Coronary artery (tissue), 2 donors: ENCODE data around the gene TOMM20.
A peak's percentile ranks its signal among the peaks of the same experiment; 100 is the strongest.
"Not testable (repeated sequence)": the region's sequence is repeated elsewhere in the genome, so short reads cannot be mapped to it uniquely, and the experiment has no call there.

Experiments used
- DNase-seq: peaks from one replicate; pipeline ENCODE4 v3.0.0-alpha.2; 2017; ENCODE audit warnings: low spot score
- H3K27ac ChIP-seq, 2 donors: fragments of 200-600 bp; sonication (generic); one replicate each; pipeline ENCODE4 v1.5.1; 2016 to 2019
- H3K4me3 ChIP-seq: fragments of 200-600 bp; sonication (generic); 2 replicates; pipeline ENCODE4 v1.5.1; 2016; ENCODE audit warnings: mild to moderate bottlenecking, moderate library complexity
- CTCF ChIP-seq: fragments of 200-600 bp; sonication (generic); IDR thresholded peaks from one replicate; pipeline ENCODE4 v1.5.1; 2019; ENCODE audit warnings: antibody characterized with exemption

The TOMM20 gene

DNA sequence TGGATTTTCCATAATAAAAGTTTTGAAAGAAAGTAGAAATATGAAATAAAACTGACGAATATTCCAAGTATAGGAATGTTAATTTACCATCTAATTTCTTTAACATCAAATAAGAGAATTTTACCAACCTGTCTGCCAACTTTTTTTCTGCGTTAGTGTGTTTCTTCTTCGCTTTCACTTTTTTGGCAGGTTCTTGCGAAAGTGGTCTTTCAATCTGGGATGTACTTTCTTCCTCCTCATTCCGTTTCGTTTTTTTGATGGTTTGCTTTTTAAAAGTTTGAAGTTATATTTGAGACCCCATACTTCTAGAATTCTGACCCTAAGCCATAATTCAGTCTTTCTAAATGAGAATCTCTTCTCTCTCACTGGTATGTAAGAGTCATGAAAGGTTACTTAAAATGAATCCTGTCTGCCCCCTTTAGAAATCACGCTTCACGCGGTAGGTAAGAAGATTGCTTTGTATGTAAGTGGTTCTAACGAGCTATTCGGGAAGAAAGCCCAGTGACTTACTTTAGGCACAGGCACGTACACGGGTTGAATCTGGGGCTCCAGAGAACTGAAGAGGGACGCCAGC lies 31.8 kb upstream of the TOMM20 start:
- no peak for TF ChIP-seq CTCF
- peak overlapping the region; percentile 85 to 94 for H3K27ac ChIP-seq
- no peak for DNase-seq
- H3K4me3 ChIP-seq = peak overlapping the region; percentile 85

- not testable (repeated sequence) for H3K27ac ChIP-seq, DNase-seq
- H3K4me3 ChIP-seq = peak overlapping the region; percentile 85
Measured at GRCh38 chr1:235159930-235160329, 31.3 kb upstream of the TOMM20 start.

DNA sequence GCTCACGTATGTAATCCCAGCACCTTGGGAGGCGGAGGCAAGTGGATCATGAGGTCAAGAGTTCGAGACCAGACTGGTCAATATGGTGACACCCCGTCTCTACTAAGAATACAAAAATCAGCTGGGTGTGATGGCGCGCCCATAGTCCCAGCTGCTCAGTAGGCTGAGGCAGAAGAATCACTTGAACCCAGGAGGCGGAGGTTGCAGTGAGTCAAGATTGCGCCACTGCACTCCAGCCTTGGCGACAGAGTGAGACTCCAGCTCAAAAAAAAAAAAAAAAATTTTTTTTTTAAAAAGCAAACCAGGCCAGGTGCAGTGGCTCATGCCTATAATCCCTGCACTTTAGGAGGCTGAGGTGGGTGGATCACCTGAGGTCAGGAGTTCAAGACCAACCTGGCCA lies 30.6 kb upstream of the TOMM20 start:
- not testable (repeated sequence) for H3K4me3 ChIP-seq, DNase-seq, H3K27ac ChIP-seq

GRCh38 chr1:235158680-235159079 lies 30.0 kb upstream of the TOMM20 start:
- DNase-seq = no peak
- TF ChIP-seq CTCF = no peak
- Histone ChIP-seq H3K27ac (no peak overlapping the region), H3K4me3 (no peak overlapping the region)

GRCh38 chr1:235157150-235157549 lies 28.5 kb upstream of the TOMM20 start:
- no peak for TF ChIP-seq CTCF
- H3K4me3 ChIP-seq = no peak overlapping the region
- no peak for DNase-seq
- H3K27ac ChIP-seq = no peak overlapping the region

DNA sequence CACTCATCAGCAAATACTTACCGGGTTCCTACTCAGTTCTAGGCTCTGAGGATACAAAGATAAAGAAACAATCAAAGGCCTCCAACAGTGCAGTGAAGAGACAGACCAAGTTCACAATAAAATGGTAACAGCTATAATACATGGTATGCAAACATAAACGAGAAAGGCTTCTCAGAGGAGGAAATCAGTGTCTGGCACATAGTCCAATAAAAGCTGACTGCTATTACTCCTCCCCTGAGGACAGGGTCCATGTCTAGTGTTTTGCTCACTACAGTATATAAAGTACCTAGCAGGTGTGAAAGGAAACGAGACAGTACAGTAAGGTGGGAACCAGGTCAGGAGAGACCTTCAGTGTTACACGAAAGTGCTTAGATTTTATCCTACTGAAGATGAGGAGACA lies 28.1 kb upstream of the TOMM20 start:
- no peak overlapping the region for H3K4me3 ChIP-seq
- DNase-seq = no peak
- no peak for TF ChIP-seq CTCF
- no peak overlapping the region for H3K27ac ChIP-seq

DNA sequence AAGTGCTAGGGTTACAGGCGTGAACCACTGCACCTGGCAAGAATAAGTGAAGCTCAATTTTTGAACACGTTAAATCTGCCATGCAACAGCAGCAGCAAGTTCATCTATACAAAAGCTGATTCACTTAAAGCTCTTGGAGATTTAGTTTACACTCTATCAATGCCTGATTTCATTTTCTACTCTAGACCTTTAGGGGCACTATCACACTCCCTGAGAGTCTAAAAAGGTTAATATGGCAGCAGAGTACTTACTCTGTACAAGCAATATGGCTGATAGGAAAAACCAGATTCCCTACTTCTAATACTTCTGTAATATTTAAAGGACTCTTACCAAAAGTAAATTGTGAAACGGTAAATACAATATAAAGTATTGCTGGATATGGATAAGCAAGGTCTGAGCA lies 27.6 kb upstream of the TOMM20 start:
- H3K27ac ChIP-seq = no peak overlapping the region

GRCh38 chr1:235152235-235152634 lies 23.6 kb upstream of the TOMM20 start:
- no peak for TF ChIP-seq CTCF
- H3K27ac ChIP-seq = no peak overlapping the region
- H3K4me3 ChIP-seq = no peak overlapping the region
- no peak for DNase-seq

More for the DNA sequence above, 27.6 kb upstream of the TOMM20 start:
- TF ChIP-seq CTCF = no peak
- no peak overlapping the region for H3K4me3 ChIP-seq
- no peak for DNase-seq
